Hematopoietic multipotent progenitor cell (in vitro differentiated cells): ENCODE data around the gene MRPS5. TPM values are rescaled to one million over a fixed set of nuclear protein-coding genes. Genes with fewer than 3 reads are reported as not detected.
A peak's percentile ranks its signal among the peaks of the same experiment; 100 is the strongest.
"Not testable (repeated sequence)": the region's sequence is repeated elsewhere in the genome, so short reads cannot be mapped to it uniquely, and the experiment has no call there.

Experiments used
- DNase-seq, 3 donors: peaks; one replicate each; pipeline ENCODE4 v3.0.0-alpha.2; 2011 to 2015; ENCODE audit warnings: low read depth in 2 of 3, low spot score in 2 of 3
- total RNA-seq: library from RNA; depleted of rRNA; stranded (reverse); fragments of >200 nt; gene quantifications from one replicate; pipeline ENCODE4 v1.2.3, GENCODE V29; 2012

The MRPS5 gene
- total RNA-seq, 1 donor, result 27.7 TPM

GRCh38 chr2:95048825-95049682 is 72.6 kb downstream of the MRPS5 start:
- DNase-seq, result no peak

- no peak for DNase-seq
Measured at GRCh38 chr2:95047629-95048510, 73.7 kb downstream of the MRPS5 start.

- no peak for DNase-seq
Measured at GRCh38 chr2:95046371-95047112, 75.1 kb downstream of the MRPS5 start.

- peak in 1 of 3 donors; percentile 16 for DNase-seq
Measured at GRCh38 chr2:95044601-95045000, 77.0 kb downstream of the MRPS5 start.

DNA sequence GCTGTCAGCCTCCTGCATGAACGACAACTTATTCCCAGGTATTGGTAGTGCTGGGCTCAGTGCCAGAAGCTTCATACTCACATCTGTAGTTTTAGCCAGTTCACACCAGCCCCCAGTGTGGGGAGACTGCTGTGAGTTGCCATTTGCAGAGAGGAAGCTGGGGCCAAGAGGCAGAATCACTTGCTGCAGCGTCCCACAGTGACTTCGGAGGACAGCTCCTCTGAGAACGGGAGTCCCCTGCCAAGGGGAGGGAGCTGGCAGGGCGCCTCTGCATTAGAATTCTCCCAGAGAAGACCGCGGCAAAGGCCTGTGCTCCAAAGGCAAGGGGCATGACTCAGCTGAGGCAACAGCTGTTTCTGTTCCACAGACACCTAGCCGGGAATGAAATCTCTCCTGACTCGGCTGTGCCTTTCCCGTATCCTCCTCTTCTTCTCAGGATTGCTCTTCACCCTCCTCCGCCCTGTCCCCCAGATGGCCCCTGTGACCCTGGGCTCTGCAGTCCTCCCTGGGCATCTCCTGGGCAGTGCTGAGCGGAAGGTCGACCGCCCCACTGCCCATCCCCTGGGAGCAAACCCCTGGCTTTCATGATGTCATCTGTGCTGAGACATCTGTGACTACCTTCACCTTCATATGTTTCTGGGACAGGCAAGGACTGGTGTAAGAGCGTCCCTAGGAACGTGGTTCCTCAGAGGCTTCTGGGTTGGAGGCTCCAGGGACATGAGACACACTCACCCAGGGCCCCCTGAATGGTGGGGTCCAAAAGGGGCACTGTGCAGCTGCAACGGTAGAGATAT is 78.1 kb downstream of the MRPS5 start:
- DNase-seq, result peak in 2 of 3 donors; percentile 43 to 69

- DNase-seq, result no peak
Measured at GRCh38 chr2:95042472-95043271, 78.9 kb downstream of the MRPS5 start.

- DNase-seq, result no peak
Measured at GRCh38 chr2:95041824-95042442, 79.7 kb downstream of the MRPS5 start.

- no peak for DNase-seq
Measured at GRCh38 chr2:95041060-95041823, 80.4 kb downstream of the MRPS5 start.

DNA sequence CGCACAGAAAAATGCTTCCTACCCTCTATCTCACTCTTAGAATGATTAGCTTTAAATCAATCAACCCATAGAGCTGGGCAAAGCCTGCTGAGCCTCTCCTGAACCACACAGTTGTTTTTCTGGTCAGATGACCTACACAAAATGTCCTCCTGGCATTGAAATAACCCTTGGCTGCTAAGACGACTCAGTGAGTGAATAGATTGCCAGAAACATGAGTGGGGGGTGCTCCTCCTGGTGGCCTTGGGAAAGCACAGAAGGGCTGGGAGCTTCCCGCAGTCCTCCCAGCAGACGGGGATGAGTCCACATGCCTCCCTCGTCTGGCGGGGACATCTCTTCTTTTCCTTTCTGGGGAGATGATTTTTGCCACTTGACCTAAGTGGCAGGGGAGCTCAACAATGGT is 81.2 kb downstream of the MRPS5 start:
- DNase-seq, result no peak

GRCh38 chr2:95039978-95040377 is 81.6 kb downstream of the MRPS5 start:
- no peak for DNase-seq

DNA sequence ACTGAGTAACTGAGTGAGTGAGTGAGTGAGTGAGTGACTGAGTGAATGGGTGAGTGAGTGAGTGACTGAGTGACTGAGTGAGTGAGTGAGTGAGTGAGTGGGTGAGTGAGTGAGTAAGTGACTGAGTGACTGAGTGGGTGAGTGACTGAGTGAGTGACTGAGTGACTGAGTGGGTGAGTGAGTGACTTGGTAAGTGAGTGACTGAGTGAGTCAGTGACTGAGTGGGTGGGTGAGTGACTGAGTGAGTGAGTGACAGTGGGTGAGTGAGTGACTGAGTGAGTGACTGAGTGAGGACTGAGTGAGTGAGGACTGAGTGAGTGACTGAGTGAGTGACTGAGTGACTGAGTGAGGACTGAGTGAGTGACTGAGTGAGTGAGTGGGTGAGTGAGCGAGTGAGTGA is 82.2 kb downstream of the MRPS5 start:
- no peak for DNase-seq

GRCh38 chr2:95038635-95039298 is 82.8 kb downstream of the MRPS5 start:
- no peak for DNase-seq

- DNase-seq, result not testable (repeated sequence)
Measured at GRCh38 chr2:95037841-95038585, 83.6 kb downstream of the MRPS5 start.

DNA sequence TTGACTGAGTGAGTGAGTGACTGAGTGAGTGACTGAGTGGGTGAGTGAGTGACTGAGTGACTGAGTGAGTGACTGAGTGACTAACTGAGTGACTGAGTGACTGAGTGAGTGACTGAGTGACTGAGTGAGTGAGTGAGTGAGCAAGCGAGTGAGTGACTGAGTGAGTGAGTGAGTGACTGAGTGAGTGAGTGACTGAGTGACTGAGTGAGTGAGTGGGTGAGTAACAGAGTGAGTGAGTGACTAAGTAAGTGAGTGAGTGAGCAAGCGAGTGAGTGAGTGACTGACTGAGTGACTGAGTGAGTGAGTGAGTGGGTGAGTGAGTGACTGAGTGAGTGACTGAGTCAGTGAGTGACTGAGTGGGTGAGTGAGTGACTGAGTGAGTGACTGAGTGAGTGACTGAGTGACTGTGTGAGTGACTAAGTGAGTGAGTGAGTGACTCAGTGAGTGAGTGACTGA is 84.2 kb downstream of the MRPS5 start:
- DNase-seq, result no peak

DNA sequence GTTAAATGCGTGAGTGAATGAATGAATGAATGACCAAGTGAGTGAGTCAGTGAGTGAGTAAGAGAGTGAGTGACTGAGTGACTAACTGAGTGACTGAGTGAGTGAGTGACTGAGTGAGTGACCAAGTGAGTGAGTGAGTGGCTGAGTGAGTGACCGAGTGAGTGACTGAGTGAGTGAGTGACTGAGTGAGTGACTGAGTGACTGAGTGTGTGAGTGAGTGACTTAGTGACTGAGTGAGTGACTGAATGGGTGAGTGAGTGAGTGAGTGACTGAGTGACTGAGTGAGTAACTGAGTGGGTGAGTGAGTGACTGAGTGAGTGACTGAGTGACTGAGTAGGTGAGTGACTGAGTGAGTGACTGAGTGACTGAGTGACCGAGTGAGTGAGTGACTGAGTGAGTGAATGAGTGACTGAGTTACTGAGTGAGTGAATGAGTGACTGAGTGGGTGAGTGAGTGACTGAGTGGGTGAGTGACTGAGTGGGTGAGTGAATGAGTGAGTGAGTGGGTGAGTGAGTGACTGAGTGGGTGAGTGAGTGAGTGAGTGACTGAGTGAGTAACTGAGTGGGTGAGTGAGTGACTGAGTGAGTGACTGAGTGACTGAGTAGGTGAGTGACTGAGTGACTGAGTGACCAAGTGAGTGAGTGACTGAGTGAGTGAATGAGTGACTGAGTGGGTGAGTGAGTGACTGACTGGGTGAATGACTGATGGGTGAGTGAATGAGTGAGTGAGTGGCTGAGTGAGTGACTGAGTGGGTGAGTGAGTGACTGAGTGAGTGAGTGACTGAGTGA is 84.8 kb downstream of the MRPS5 start:
- DNase-seq, result no peak
